SK-N-SH (cell line): Measurements from ENCODE around the gene TIMM10B. TPM values are rescaled to one million over a fixed set of nuclear protein-coding genes. Genes with fewer than 3 reads are reported as not detected.

Source experiments
- CTCF ChIA-PET: fragments of 300-600, 350-600 bp; formaldehyde crosslinking; extraction: SDS; loops from one replicate; lab custom pipeline; 2021; lab: Yijun Ruan, JAX
- POLR2A ChIA-PET: fragments of 350-600 bp; sonication (Branson Sonifier 250); formaldehyde crosslinking; extraction: SDS; loops from one replicate; lab custom pipeline; 2020; ENCODE audit warnings: antibody characterized with exemption, inconsistent platforms; lab: Yijun Ruan, JAX
- DNase-seq: peaks from one replicate; pipeline ENCODE4 v3.0.0; 2012
- H2AFZ ChIP-seq: fragments of 200-600 bp; sonication (generic); 2 replicates; pipeline ENCODE4 v1.8.1; 2016; ENCODE audit warnings: antibody characterized with exemption, mild to moderate bottlenecking, low read depth
- H3F3A ChIP-seq: fragments of 200-600 bp; sonication (generic); replicated peaks from 2 replicates; pipeline ENCODE3; 2016; ENCODE audit warnings: antibody characterized with exemption, mild to moderate bottlenecking; ENCODE audit not compliant: insufficient read depth
- H3K27ac ChIP-seq, 2 experiments: fragments of 200-500 bp in 1 of 2; fragments of 200-600 bp in 1 of 2; sonication (Bioruptor generic) in 1 of 2; sonication (generic), shearing (Covaris generic) in 1 of 2; 2 replicates each; pipeline versions ENCODE4 v1.5.1 to v1.6.1; 2014 to 2016; ENCODE audit warnings: low read depth in 2 of 2, inconsistent platforms in 1 of 2, low read length in 1 of 2, mild to moderate bottlenecking in 1 of 2, mixed read lengths in 1 of 2
- H3K27me3 ChIP-seq: fragments of 200-600 bp; sonication (generic), shearing (Covaris generic); 2 replicates; pipeline ENCODE4 v1.6.1; 2016; ENCODE audit warnings: mixed run types; ENCODE audit not compliant: insufficient read depth
- H3K36me3 ChIP-seq, 2 experiments: fragments of 200-500 bp in 1 of 2; fragments of 200-600 bp in 1 of 2; sonication (Bioruptor generic) in 1 of 2; sonication (generic) in 1 of 2; replicated peaks in 1 of 2; 2 replicates each; pipeline versions ENCODE3 to v1.5.1; 2014 to 2016; ENCODE audit warnings: low read length in 1 of 2, mild to moderate bottlenecking in 1 of 2; ENCODE audit not compliant: insufficient read depth in 2 of 2, control insufficient read depth in 1 of 2
- H3K4me1 ChIP-seq, 2 experiments: fragments of 200-500 bp in 1 of 2; fragments of 200-600 bp in 1 of 2; sonication (Bioruptor generic) in 1 of 2; sonication (generic), shearing (Covaris generic) in 1 of 2; 2 replicates each; pipeline versions ENCODE4 v1.5.1 to v1.6.1; 2014 to 2016; ENCODE audit warnings: low read depth in 1 of 2, low read length in 1 of 2, mixed run types in 1 of 2; ENCODE audit not compliant: insufficient read depth in 2 of 2, control insufficient read depth in 1 of 2
- H3K4me2 ChIP-seq: fragments of 200-600 bp; sonication (generic), shearing (Covaris generic); 2 replicates; pipeline ENCODE4 v1.6.1; 2017; ENCODE audit warnings: mixed run types
- H3K4me3 ChIP-seq, 2 experiments: fragments of 200-500 bp in 1 of 2; fragments of 200-600 bp in 1 of 2; sonication (Bioruptor generic) in 1 of 2; sonication (generic), shearing (Covaris generic) in 1 of 2; 2 replicates each; pipeline versions ENCODE4 v1.5.1 to v1.8.1; 2014 to 2016; ENCODE audit warnings: low read depth in 2 of 2, inconsistent platforms in 1 of 2, low read length in 1 of 2, mild to moderate bottlenecking in 1 of 2, mixed read lengths in 1 of 2, moderate library complexity in 1 of 2
- H3K79me2 ChIP-seq: fragments of 200-600 bp; sonication (generic); 2 replicates; pipeline ENCODE4 v1.8.1; 2017; ENCODE audit warnings: mild to moderate bottlenecking; ENCODE audit not compliant: insufficient read depth
- H3K9ac ChIP-seq: fragments of 200-600 bp; sonication (generic); 2 replicates; pipeline ENCODE4 v1.6.1; 2017; ENCODE audit warnings: mixed run types
- H3K9me2 ChIP-seq: fragments of 200-600 bp; sonication (generic); 2 replicates; pipeline ENCODE4 v1.6.1; 2017; ENCODE audit warnings: mixed run types
- H3K9me3 ChIP-seq: fragments of 200-600 bp; sonication (generic); 2 replicates; pipeline ENCODE4 v1.6.1; 2017; ENCODE audit warnings: mixed run types, mild to moderate bottlenecking, moderate library complexity
- H4K20me1 ChIP-seq: fragments of 200-600 bp; sonication (generic); 2 replicates; pipeline ENCODE4 v1.6.1; 2017; ENCODE audit warnings: mild to moderate bottlenecking, mixed run types; ENCODE audit not compliant: insufficient read depth
- CHD2 ChIP-seq: fragments of 150-350 bp; IDR thresholded peaks from 2 replicates; pipeline ENCODE4 v1.6.1; 2018; ENCODE audit warnings: low read length; ENCODE audit not compliant: partially characterized antibody
- CTCF ChIP-seq: fragments of 200-600 bp; sonication (generic); IDR thresholded peaks from 2 replicates; pipeline ENCODE4 v1.6.1; 2017; ENCODE audit warnings: antibody characterized with exemption, mild to moderate bottlenecking, moderate library complexity
- EP300 ChIP-seq, 2 experiments: IDR thresholded peaks; 2 replicates each; pipeline versions ENCODE4 v1.4.0 to v1.6.1; 2012; ENCODE audit warnings: borderline replicate concordance in 1 of 2, low read depth in 1 of 2, low read length in 1 of 2
- EZH2phosphoT487 ChIP-seq: fragments of 200-600 bp; sonication (generic); IDR thresholded peaks from 2 replicates; pipeline ENCODE4 v1.6.1; 2017; ENCODE audit warnings: low read depth, mixed run types, mild to moderate bottlenecking, antibody characterized with exemption, moderate library complexity, borderline replicate concordance
- FOSL2 ChIP-seq: IDR thresholded peaks from 2 replicates; pipeline ENCODE4 v1.4.0; 2012; ENCODE audit warnings: low read depth, mild to moderate bottlenecking, moderate library complexity, borderline replicate concordance
- FOXJ3 ChIP-seq: sonication (generic); formaldehyde crosslinking; IDR thresholded peaks from 2 replicates; pipeline ENCODE4 v1.5.1; 2020; ENCODE audit warnings: mild to moderate bottlenecking, missing genetic modification reagents
- IRF3 ChIP-seq: fragments of 150-350 bp; IDR thresholded peaks from 2 replicates; pipeline ENCODE4 v1.6.1; 2016; ENCODE audit warnings: mild to moderate bottlenecking, low read depth, low read length
- MAX ChIP-seq: IDR thresholded peaks from 2 replicates; pipeline ENCODE4 v1.4.0; 2012; ENCODE audit warnings: low read depth
- MEF2A ChIP-seq: IDR thresholded peaks from 2 replicates; pipeline ENCODE4 v1.4.0; 2012; ENCODE audit warnings: low read depth, borderline replicate concordance
- MXI1 ChIP-seq: IDR thresholded peaks from 2 replicates; pipeline ENCODE4 v1.6.1; 2012; ENCODE audit warnings: mild to moderate bottlenecking, low read depth, low read length, improper control_type of control experiment
- NFIC ChIP-seq: IDR thresholded peaks from 2 replicates; pipeline ENCODE4 v1.4.0; 2012; ENCODE audit warnings: borderline replicate concordance
- PBX3 ChIP-seq: IDR thresholded peaks from 2 replicates; pipeline ENCODE4; 2012
- RAD21 ChIP-seq: IDR thresholded peaks from 2 replicates; pipeline ENCODE4 v1.6.1; 2012; ENCODE audit warnings: mild to moderate bottlenecking, low read length
- RXRA ChIP-seq: IDR thresholded peaks from 2 replicates; pipeline ENCODE4 v1.4.0; 2012; ENCODE audit warnings: low read depth, mild to moderate bottlenecking, borderline replicate concordance
- SIN3A ChIP-seq: IDR thresholded peaks from 2 replicates; pipeline ENCODE4 v1.6.1; 2012; ENCODE audit warnings: low read depth, mild to moderate bottlenecking, low read length, moderate library complexity, borderline replicate concordance
- SMC3 ChIP-seq: IDR thresholded peaks from 2 replicates; pipeline ENCODE4 v1.6.1; 2012; ENCODE audit warnings: low read depth, low read length, improper control_type of control experiment
- TAF1 ChIP-seq: IDR thresholded peaks from 2 replicates; pipeline ENCODE4 v1.6.1; 2012; ENCODE audit warnings: low read depth, mild to moderate bottlenecking, low read length, moderate library complexity, borderline replicate concordance
- USF1 ChIP-seq: IDR thresholded peaks from 2 replicates; pipeline ENCODE4 v1.4.0; 2012; ENCODE audit warnings: low read depth, borderline replicate concordance
- YY1 ChIP-seq: IDR thresholded peaks from 2 replicates; pipeline ENCODE4 v1.4.0; 2012; ENCODE audit warnings: low read depth, mild to moderate bottlenecking
- ZBTB33 ChIP-seq: IDR thresholded peaks from 2 replicates; pipeline ENCODE4 v1.4.0; 2012; ENCODE audit warnings: low read depth, borderline replicate concordance
- WGBS: methylation state at CpG from one replicate; pipeline ENCODE4 v1.1.6; 2017; ENCODE audit warnings: low lambda C conversion rate; 5-methylcytosine and 5-hydroxymethylcytosine counted together
- polyA plus RNA-seq, 3 experiments: library from polyadenylated mRNA; depleted of rRNA; stranded (reverse); fragments of >200 nt; gene quantifications; 2 replicates each; pipeline ENCODE4 v1.2.3, GENCODE V29; 2012

The TIMM10B gene
- polyA plus RNA-seq, 1 of the 3 experiments (the other 2 are of a cell fraction) = 26.2 TPM

GRCh38 chr11:6437993-6438392 lies 43.3 kb upstream of the TIMM10B start (continued):
- TF ChIP-seq USF1 (no peak), EP300 (IDR thresholded peaks at IDR 0.05; ENCODE audit: borderline replicate concordance in 1 of 2, low read depth in 1 of 2, low read length in 1 of 2) (no peak), EZH2phosphoT487 (no peak), IRF3 (no peak), FOXJ3 (CRISPR knock-in tag) (no peak), CTCF (no peak), MEF2A (no peak)

GRCh38 chr11:6438979-6439571 lies 42.2 kb upstream of the TIMM10B start:
- H3K36me3 ChIP-seq = no peaks in the 10 kb centered on the region
- CTCF ChIA-PET = interaction anchor here (0.6 to 14.7 kb wide), 43 partner anchors 8 to 319 kb away, joined by 3 to 360 read pairs (median 5); partner anchors contain the start of genes APBB1 and SMPD1
- H3K27me3 ChIP-seq = no peaks in the 10 kb centered on the region
- no peak overlapping the region for H3K27ac ChIP-seq
- POLR2A ChIA-PET = interaction anchor here (1.0 to 2.3 kb wide), 2 partner anchors 9 to 20 kb away, joined by 4 to 9 read pairs; partner anchors contain the start of gene APBB1
- no peaks in the 10 kb centered on the region for H3F3A ChIP-seq
- H3K79me2 ChIP-seq = no peaks in the 10 kb centered on the region
- no peak overlapping the region; a peak in 1 of 4 replicates for H3K4me3 ChIP-seq
- DNase-seq = peak; percentile 64
- H3K9me3 ChIP-seq = no peaks in the 10 kb centered on the region
- H3K9ac ChIP-seq = no peak overlapping the region
- H3K4me2 ChIP-seq = no peak overlapping the region
- H3K4me1 ChIP-seq = peaks cover 0 to 18% of the 10 kb centered on the region in 2 experiments; a peak in 1 of 4 replicates
- H2AFZ ChIP-seq = no peak overlapping the region; the same call in 1 of the 2 replicates
- 29% methylated on average over 1 of the region's 1 CpG for WGBS
- no peaks in the 10 kb centered on the region for H3K9me2 ChIP-seq
- no peaks in the 10 kb centered on the region for H4K20me1 ChIP-seq
- TF ChIP-seq FOSL2 (no peak), NFIC (no peak), SMC3 (peak; percentile 71), CHD2 (peak; percentile 26), SIN3A (no peak), RAD21 (peak; percentile 68), RXRA (no peak), TAF1 (no peak), MAX (peak; percentile 25; the same call in 1 of the 2 replicates), PBX3 (no peak), YY1 (no peak), ZBTB33 (no peak), MEF2A (no peak), CTCF (peak; percentile 65), MXI1 (peak; percentile 53; the same call in 1 of the 2 replicates)
